ENCODE measurements around the gene RNF144A. TPM values are rescaled to one million over a fixed set of nuclear protein-coding genes. Genes with fewer than 3 reads are reported as not detected.

RNF144A gene
- total and polyA plus RNA-seq, 2 donors (not counting 3 experiments of a cell fraction or from before 2014, with no cell fraction given), result 9.7 to 28.8 TPM

- no TSS peak for BruUV-seq (replicated peaks)
- CTCF ChIA-PET, result interaction anchor here (1.3 to 1.4 kb wide), 2 partner anchors 14 to 28 kb away, joined by 3 to 5 read pairs; no protein-coding TSS in a partner anchor
- H3K27me3 ChIP-seq (ENCODE audit: control insufficient read depth in 2 of 2, insufficient read depth in 2 of 2, low read length in 2 of 2), result no peaks in the 10 kb centered on the region
- H3K9me3 ChIP-seq (replicated peaks; ENCODE audit: control insufficient read depth, insufficient read depth, low read length), result no peaks in the 10 kb centered on the region
- no peak for DNase-seq (ENCODE audit: low read depth, low spot score)
- H3K4me1 ChIP-seq (ENCODE audit: control insufficient read depth, extremely low read depth, insufficient read depth, low read length), result no peaks in the 10 kb centered on the region
- no peak overlapping the region for H3K9ac ChIP-seq (replicated peaks; ENCODE audit: extremely low read depth, insufficient read depth, low read length)
- no peak for FAIRE-seq
- no peaks in the 10 kb centered on the region for H3K9me1 ChIP-seq (replicated peaks; ENCODE audit: control insufficient read depth, extremely low read depth, insufficient read depth, low read length)
- no peaks in the 10 kb centered on the region for H3K36me3 ChIP-seq (ENCODE audit: control insufficient read depth in 2 of 2, extremely low read depth in 1 of 2, insufficient read depth in 2 of 2, low read length in 2 of 2)
- dilution Hi-C loops (cut with MboI; ENCODE audit: extremely low pct_ligation_motif_present, low sequenced_read_pairs) (no loop called here), intact Hi-C loops (cut with micrococcal nuclease) (no loop called here)
- TF ChIP-seq EZH2 (IDR thresholded peaks at IDR 0.05; ENCODE audit: borderline replicate concordance, low read depth, low read length, severe bottlenecking) (no peak), POLR2AphosphoS5 (IDR thresholded peaks at IDR 0.05; ENCODE audit: insufficient read depth, low read depth, low read length) (no peak), POLR2A (IDR thresholded peaks at IDR 0.05; ENCODE audit: low read depth, low read length) (no peak), GATA2 (IDR thresholded peaks at IDR 0.05; ENCODE audit: insufficient read depth, insufficient read length, low read depth, low read length) (no peak), JUN (IDR thresholded peaks at IDR 0.05; ENCODE audit: borderline replicate concordance, insufficient read depth, insufficient read length, low read depth) (no peak), FOS (IDR thresholded peaks at IDR 0.05; ENCODE audit: borderline replicate concordance, insufficient read depth, low read length) (no peak), MYC (IDR thresholded peaks at IDR 0.05; ENCODE audit: low read depth, low read length) (no peak)
- TF ChIP-seq, protein P1, sequence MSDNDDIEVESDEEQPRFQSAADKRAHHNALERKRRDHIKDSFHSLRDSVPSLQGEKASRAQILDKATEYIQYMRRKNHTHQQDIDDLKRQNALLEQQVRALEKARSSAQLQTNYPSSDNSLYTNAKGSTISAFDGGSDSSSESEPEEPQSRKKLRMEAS (IDR thresholded peaks at IDR 0.05; ENCODE audit: insufficient read depth, insufficient read length), result no peak
- TF ChIP-seq, protein P2, sequence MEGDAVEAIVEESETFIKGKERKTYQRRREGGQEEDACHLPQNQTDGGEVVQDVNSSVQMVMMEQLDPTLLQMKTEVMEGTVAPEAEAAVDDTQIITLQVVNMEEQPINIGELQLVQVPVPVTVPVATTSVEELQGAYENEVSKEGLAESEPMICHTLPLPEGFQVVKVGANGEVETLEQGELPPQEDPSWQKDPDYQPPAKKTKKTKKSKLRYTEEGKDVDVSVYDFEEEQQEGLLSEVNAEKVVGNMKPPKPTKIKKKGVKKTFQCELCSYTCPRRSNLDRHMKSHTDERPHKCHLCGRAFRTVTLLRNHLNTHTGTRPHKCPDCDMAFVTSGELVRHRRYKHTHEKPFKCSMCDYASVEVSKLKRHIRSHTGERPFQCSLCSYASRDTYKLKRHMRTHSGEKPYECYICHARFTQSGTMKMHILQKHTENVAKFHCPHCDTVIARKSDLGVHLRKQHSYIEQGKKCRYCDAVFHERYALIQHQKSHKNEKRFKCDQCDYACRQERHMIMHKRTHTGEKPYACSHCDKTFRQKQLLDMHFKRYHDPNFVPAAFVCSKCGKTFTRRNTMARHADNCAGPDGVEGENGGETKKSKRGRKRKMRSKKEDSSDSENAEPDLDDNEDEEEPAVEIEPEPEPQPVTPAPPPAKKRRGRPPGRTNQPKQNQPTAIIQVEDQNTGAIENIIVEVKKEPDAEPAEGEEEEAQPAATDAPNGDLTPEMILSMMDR (IDR thresholded peaks at IDR 0.05; ENCODE audit: extremely low read depth in 1 of 2, insufficient read depth in 1 of 2, low read depth in 1 of 2, low read length in 2 of 2), result no peak
- H3K79me2 ChIP-seq (ENCODE audit: control insufficient read depth, insufficient read depth, low read length), result no peaks in the 10 kb centered on the region
- no peak overlapping the region for H3K27ac ChIP-seq (ENCODE audit: insufficient read depth, low read depth, low read length)
- H3K4me3 ChIP-seq (replicated peaks in 1 of 3; ENCODE audit: insufficient read depth in 1 of 3, low read depth in 1 of 3, low read length in 3 of 3), result no peak overlapping the region
- H2AFZ ChIP-seq (ENCODE audit: low read depth, low read length), result no peak overlapping the region
- H4K20me1 ChIP-seq (replicated peaks; ENCODE audit: control insufficient read depth, extremely low read depth, insufficient read depth, low read length), result no peaks in the 10 kb centered on the region
- H3K4me2 ChIP-seq (ENCODE audit: insufficient read depth, low read length), result no peak overlapping the region
- POLR2A ChIA-PET, result no interaction called here
Measured at GRCh38 chr2:6966446-6966940, 49.3 kb downstream of the RNF144A start.

Data from endothelial cell of umbilical vein (primary cell).